OCI-LY7 (cell line): ENCODE measurements around the gene RTEL1. TPM values are rescaled to one million over a fixed set of nuclear protein-coding genes. Genes with fewer than 3 reads are reported as not detected.

Experiments
- BruUV-seq: library from RNA; stranded (reverse); fragments of 400-500 nt; replicated peaks from 2 replicates; lab custom pipeline; 2021; lab: Mats Ljungman, UMichigan
- CTCF ChIA-PET: fragments of 300-600 bp; sonication (Branson Sonifier 250); formaldehyde crosslinking; loops from one replicate; lab custom pipeline; 2022; ENCODE audit warnings: antibody characterized with exemption; ENCODE audit not compliant: unreplicated experiment; lab: Charles Lee
- POLR2A ChIA-PET: fragments of 300-600 bp; sonication (Branson Sonifier 250); formaldehyde crosslinking; loops from one replicate; lab custom pipeline; 2022; ENCODE audit warnings: antibody characterized with exemption; lab: Charles Lee
- DNase-seq: peaks from one replicate; pipeline ENCODE4 v3.0.0-alpha.2; 2015; ENCODE audit warnings: low spot score
- H2AFZ ChIP-seq: fragments of 200-600 bp; sonication (generic), shearing (Covaris generic); 2 replicates; pipeline ENCODE4 v1.6.1; 2014; ENCODE audit warnings: mild to moderate bottlenecking, antibody characterized with exemption, low read length, moderate library complexity
- H3K27ac ChIP-seq: fragments of 200-600 bp; sonication (generic); 2 replicates; pipeline ENCODE4 v1.5.1; 2014; ENCODE audit warnings: mixed run types, low read depth, mild to moderate bottlenecking, moderate library complexity, low read length, inconsistent platforms; ENCODE audit not compliant: poor library complexity, severe bottlenecking
- H3K36me3 ChIP-seq: fragments of 200-600 bp; sonication (generic); 2 replicates; pipeline ENCODE4 v1.6.1; 2014; ENCODE audit warnings: mild to moderate bottlenecking, antibody characterized with exemption, low read length, moderate library complexity, mixed read lengths; ENCODE audit not compliant: insufficient read depth
- H3K4me1 ChIP-seq: fragments of 200-600 bp; sonication (generic); 2 replicates; pipeline ENCODE4 v1.5.1; 2014; ENCODE audit warnings: mild to moderate bottlenecking, low read length; ENCODE audit not compliant: insufficient read depth, poor library complexity, severe bottlenecking
- H3K4me2 ChIP-seq: fragments of 200-600 bp; sonication (generic); 2 replicates; pipeline ENCODE4 v1.6.1; 2014; ENCODE audit warnings: mild to moderate bottlenecking, low read length
- H3K4me3 ChIP-seq: fragments of 200-600 bp; sonication (generic); 2 replicates; pipeline ENCODE4 v1.5.1; 2014; ENCODE audit warnings: mild to moderate bottlenecking, low read depth, low read length; ENCODE audit not compliant: poor library complexity, severe bottlenecking
- H3K79me2 ChIP-seq: fragments of 200-600 bp; sonication (generic); 2 replicates; pipeline ENCODE4 v1.6.1; 2016; ENCODE audit warnings: low read depth, mild to moderate bottlenecking, low read length, moderate library complexity, mixed read lengths; ENCODE audit not compliant: insufficient read depth
- H3K9me2 ChIP-seq: fragments of 200-600 bp; sonication (generic); 2 replicates; pipeline ENCODE4 v1.6.1; 2016; ENCODE audit warnings: mild to moderate bottlenecking, low read length, mixed read lengths; ENCODE audit not compliant: insufficient read depth
- H3K9me3 ChIP-seq: fragments of 200-600 bp; sonication (generic); 2 replicates; pipeline ENCODE4 v1.6.1; 2014; ENCODE audit warnings: mild to moderate bottlenecking, mixed run types, low read length, mixed read lengths
- H4K20me1 ChIP-seq: fragments of 200-600 bp; sonication (generic); 2 replicates; pipeline ENCODE4 v1.6.1; 2014; ENCODE audit warnings: mild to moderate bottlenecking, antibody characterized with exemption, low read length, moderate library complexity, mixed read lengths; ENCODE audit not compliant: insufficient read depth
- CTCF ChIP-seq: fragments of 200-600 bp; sonication (generic); conservative IDR thresholded peaks from 2 replicates; pipeline ENCODE4 v1.5.1; 2014; ENCODE audit warnings: mild to moderate bottlenecking, antibody characterized with exemption, low read length, moderate library complexity, mixed read lengths
- EZH2phosphoT487 ChIP-seq: fragments of 200-600 bp; sonication (generic); IDR thresholded peaks from 2 replicates; pipeline ENCODE4 v1.6.1; 2018; ENCODE audit warnings: low read depth, borderline replicate concordance, mild to moderate bottlenecking, mixed run types, antibody characterized with exemption, low read length, moderate library complexity, mixed read lengths
- intact Hi-C: fragments of 100-400 bp; cut with micrococcal nuclease; formaldehyde crosslinking; loops from one replicate; pipeline ENCODE4 v1.10.0; 2022; ENCODE audit not compliant: unreplicated experiment
- total RNA-seq, 2 experiments: library from RNA; depleted of rRNA in 1 of 2; stranded (reverse); fragments of >200 nt in 1 of 2; shearing (Covaris generic) in 1 of 2; gene quantifications; 2 replicates each; pipeline ENCODE4 v1.2.3, GENCODE V29; 2014 to 2022

The RTEL1 gene
- total RNA-seq, 2 experiments from 2014 or later, result 22.5 to 47.2 TPM

GRCh38 chr20:63682384-63683139 lies 24.4 kb downstream of the RTEL1 start:
- CTCF ChIA-PET, result no interaction called here
- H3K9me3 ChIP-seq, result no peaks in the 10 kb centered on the region

GRCh38 chr20:63685269-63686026 lies 27.3 kb downstream of the RTEL1 start:
- Histone ChIP-seq H3K4me3 (no peak overlapping the region), H3K27ac (no peak overlapping the region), H3K4me2 (no peak overlapping the region), H3K79me2 (no peaks in the 10 kb centered on the region), H4K20me1 (no peaks in the 10 kb centered on the region), H3K4me1 (no peaks in the 10 kb centered on the region), H3K36me3 (peaks cover 11% of the 10 kb centered on the region; the same call in 1 of the 2 replicates), H3K9me3 (no peaks in the 10 kb centered on the region), H2AFZ (no peak overlapping the region), H3K9me2 (no peaks in the 10 kb centered on the region)
- ChIA-PET CTCF (interaction anchor here (0.6 kb wide), 1 partner anchor 51 kb away, joined by 3 read pairs; the partner anchor contains the start of gene LIME1), POLR2A (no interaction called here)
- intact Hi-C loops, result no loop called here
- TF ChIP-seq CTCF, result no peak
- no peak for TF ChIP-seq EZH2phosphoT487
- no TSS peak for BruUV-seq
- no peak for DNase-seq

More at GRCh38 chr20:63682384-63683139, 24.4 kb downstream of the RTEL1 start:
- no peak overlapping the region for H3K4me2 ChIP-seq
- DNase-seq, result no peak
- H3K4me1 ChIP-seq, result no peaks in the 10 kb centered on the region
- no TSS peak for BruUV-seq
- POLR2A ChIA-PET, result no interaction called here
- peaks cover 19% of the 10 kb centered on the region; the same call in 1 of the 2 replicates for H3K36me3 ChIP-seq
- H3K9me2 ChIP-seq, result no peaks in the 10 kb centered on the region
- intact Hi-C loops, result no loop called here
- no peak overlapping the region for H2AFZ ChIP-seq
- no peak overlapping the region for H3K27ac ChIP-seq
- H3K79me2 ChIP-seq, result no peaks in the 10 kb centered on the region
- TF ChIP-seq CTCF (no peak), EZH2phosphoT487 (no peak)
- no peak overlapping the region for H3K4me3 ChIP-seq
- H4K20me1 ChIP-seq, result no peaks in the 10 kb centered on the region
